GM13976 (cell line): ENCODE measurements around the gene PCP2.

Source experiments
- DNase-seq: peaks from one replicate; pipeline ENCODE4 v3.0.0; 2012; ENCODE audit warnings: low spot score
- in situ Hi-C: fragments of 300-500 bp; cut with MboI; formaldehyde crosslinking; loops from one replicate; pipeline ENCODE4 v1.12.0; 2022; ENCODE audit warnings: low sequenced_read_pairs, mixed read lengths, inconsistent platforms; ENCODE audit not compliant: unreplicated experiment
- TF ChIP-seq, protein P1 (sequence below): IDR thresholded peaks from 2 replicates; pipeline ENCODE4 v1.5.1; 2012; ENCODE audit warnings: borderline replicate concordance, mild to moderate bottlenecking; ENCODE audit not compliant: insufficient read depth; ENCODE audit errors: extremely low read depth, missing control alignments, control extremely low read depth

Gene PCP2

GRCh38 chr19:7632340-7633203 lies 947 bp downstream of the PCP2 start:
- in situ Hi-C loops = no loop called here
- TF ChIP-seq, protein P1, sequence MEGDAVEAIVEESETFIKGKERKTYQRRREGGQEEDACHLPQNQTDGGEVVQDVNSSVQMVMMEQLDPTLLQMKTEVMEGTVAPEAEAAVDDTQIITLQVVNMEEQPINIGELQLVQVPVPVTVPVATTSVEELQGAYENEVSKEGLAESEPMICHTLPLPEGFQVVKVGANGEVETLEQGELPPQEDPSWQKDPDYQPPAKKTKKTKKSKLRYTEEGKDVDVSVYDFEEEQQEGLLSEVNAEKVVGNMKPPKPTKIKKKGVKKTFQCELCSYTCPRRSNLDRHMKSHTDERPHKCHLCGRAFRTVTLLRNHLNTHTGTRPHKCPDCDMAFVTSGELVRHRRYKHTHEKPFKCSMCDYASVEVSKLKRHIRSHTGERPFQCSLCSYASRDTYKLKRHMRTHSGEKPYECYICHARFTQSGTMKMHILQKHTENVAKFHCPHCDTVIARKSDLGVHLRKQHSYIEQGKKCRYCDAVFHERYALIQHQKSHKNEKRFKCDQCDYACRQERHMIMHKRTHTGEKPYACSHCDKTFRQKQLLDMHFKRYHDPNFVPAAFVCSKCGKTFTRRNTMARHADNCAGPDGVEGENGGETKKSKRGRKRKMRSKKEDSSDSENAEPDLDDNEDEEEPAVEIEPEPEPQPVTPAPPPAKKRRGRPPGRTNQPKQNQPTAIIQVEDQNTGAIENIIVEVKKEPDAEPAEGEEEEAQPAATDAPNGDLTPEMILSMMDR = no peak
- DNase-seq = no peak

DNA sequence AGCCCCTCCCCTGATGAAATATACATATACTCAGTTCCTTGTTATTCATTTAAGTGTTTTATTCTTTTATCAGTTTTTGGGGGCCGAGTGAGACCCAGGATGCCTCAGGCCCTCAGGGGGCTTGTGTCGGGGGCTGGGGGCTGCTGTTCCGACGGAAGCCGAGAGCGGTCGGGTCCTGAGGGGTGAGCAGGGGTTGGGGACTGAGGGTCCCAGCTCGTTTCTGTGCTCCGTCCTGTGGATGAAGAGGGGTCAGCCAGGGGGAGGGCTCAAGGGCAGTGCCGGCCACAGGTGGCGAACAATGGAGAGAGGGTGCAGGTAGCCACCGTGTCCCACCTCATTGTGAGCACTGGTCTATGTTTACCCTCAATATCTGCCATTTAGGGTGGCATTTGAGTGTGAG lies 1.9 kb downstream of the PCP2 start:
- TF ChIP-seq, protein P1 = no peak
- DNase-seq = no peak

DNA sequence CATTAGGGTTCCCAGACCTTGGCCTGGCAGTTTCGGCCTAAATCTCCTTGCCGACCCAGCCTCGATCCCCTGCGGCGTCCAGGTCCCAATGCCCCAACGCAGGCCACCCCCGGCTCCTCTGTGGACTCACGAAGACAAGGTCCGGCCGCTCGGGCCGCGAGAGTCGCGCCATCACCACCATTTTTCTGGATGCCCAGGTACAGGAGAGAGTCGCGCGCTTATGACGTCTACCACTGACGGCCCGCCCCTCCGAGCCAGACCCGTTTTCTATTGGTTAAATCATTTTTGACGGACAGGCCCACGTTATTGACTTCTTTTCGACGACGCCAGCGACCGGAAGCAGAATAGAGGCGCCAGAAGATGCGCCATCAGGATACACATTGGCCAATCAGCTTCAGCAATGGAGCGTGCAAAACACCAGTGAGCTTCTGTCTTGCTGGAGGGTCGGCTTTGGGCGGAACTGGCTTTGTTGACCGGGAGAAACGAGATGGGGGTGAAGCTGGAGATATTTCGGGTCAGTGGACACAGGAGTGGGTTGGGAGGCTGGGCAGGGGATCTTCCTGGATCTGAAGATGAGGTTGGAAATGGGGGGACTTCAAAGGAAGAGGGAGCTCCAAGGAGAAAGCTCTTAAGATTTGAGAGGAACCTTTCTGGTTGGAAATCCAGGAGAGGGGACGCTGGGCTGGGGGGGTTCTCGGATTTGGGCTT lies 4.0 kb downstream of the PCP2 start, which contains the start of the genes PET100 and XAB2:
Gene PET100, plus strand, starts transcription at position 447 of the 708 bp plus-strand sequence. Its CDS starts 41 bp downstream, at position 488.
Gene XAB2, minus strand, starts transcription at position 199 of the 708 bp plus-strand sequence. Its CDS starts 18 bp downstream, at position 181.
- DNase-seq = peak; percentile 99
- in situ Hi-C loops = no loop called here
- TF ChIP-seq, protein P1 = no peak

More for the DNA sequence above, 1.9 kb downstream of the PCP2 start:
- in situ Hi-C loops = no loop called here

DNA sequence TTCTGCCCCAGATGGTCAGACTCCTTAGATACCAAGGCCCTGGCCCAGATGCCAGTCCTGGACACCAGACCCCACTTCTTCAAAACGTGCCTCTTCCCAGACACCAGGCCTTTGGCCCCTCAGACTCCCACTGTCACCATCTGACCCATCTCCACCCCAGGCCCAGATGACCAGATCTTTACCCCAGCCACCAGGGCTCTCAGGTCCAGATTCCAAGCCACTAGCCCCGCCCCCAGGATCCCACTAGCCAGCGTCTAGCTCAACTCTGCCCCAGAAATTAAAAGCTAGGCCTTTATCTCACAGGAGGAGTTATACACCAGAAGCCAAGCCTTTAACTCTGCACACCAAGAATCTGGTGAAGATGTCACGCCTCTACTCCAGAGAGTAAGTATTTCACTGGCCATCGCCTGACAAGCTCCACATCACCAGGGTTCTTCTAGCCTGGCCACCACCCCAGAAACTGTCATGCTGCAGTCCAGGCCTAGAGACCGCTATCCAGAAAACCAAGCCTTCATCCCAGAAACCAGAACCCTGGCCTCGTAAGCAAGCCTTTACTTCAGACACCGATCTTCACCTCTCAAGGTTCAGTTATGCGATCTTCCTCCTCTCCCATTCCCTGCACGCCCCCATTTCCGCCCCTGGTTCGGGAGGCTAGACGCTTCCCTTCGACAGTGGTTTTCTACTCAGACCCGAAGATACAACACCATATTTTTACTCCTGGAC lies 4.8 kb downstream of the PCP2 start:
- TF ChIP-seq, protein P1 = no peak
- no peak for DNase-seq
- in situ Hi-C loops = no loop called here

DNA sequence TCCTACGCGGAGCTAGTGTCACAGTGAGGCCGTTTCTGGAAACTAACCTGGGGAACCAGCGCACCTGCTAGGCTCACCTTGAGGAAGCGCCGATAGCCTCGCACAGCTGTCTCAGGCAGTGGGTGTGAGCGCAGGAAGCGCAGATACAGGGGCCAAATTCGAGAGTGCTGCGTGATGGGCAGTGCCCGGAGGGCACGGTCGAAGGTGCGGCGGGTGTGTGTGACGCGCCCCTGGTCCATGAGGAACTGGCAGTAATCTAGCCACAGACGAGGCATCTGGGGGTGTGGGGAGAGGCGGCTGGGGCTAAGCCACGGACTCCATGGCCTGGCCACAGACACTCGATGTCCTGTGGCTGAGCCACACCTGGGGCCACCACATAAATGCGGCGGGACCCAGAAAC lies 6.4 kb downstream of the PCP2 start:
- in situ Hi-C loops = no loop called here
- no peak for DNase-seq
- TF ChIP-seq, protein P1 = no peak

GRCh38 chr19:7625763-7626372 lies 7.7 kb downstream of the PCP2 start:
- TF ChIP-seq, protein P1 = no peak
- DNase-seq = no peak
- in situ Hi-C loops = no loop called here
